Sciatic nerve (tissue), 2 donors: ENCODE measurements around the gene EGFR. TPM values are rescaled to one million over a fixed set of nuclear protein-coding genes. Genes with fewer than 3 reads are reported as not detected.
A peak's percentile ranks its signal among the peaks of the same experiment; 100 is the strongest.

Experiments used
- ATAC-seq: fragments of 200-7000 bp; cut with Tn5 transposase; one replicate; pipeline ENCODE4 v1.9.1; 2020; ENCODE audit warnings: mild to moderate bottlenecking, moderate library complexity
- DNase-seq: peaks from one replicate; pipeline ENCODE4 v3.0.0-alpha.2; 2020; ENCODE audit warnings: low spot score
- intact Hi-C: fragments of 100-400 bp; cut with DNase I; formaldehyde crosslinking; loops from one replicate; pipeline ENCODE4 v1.14.2; 2022
- total RNA-seq: library from RNA; stranded (reverse); fragmentation: NEBNext Ultra II Directional; extraction: Animal tissue kit (Norgen Biotek cat#: 25700); gene quantifications from one replicate; pipeline ENCODE4 v1.2.1, GENCODE V29; 2021
- donor health status: DM: no; HTN: no; CAD: no.
- donor health status: DM: no; HTN: no; CAD: no.

The EGFR gene
- total RNA-seq, 1 donor from 2014 or later, result 125 TPM

DNA sequence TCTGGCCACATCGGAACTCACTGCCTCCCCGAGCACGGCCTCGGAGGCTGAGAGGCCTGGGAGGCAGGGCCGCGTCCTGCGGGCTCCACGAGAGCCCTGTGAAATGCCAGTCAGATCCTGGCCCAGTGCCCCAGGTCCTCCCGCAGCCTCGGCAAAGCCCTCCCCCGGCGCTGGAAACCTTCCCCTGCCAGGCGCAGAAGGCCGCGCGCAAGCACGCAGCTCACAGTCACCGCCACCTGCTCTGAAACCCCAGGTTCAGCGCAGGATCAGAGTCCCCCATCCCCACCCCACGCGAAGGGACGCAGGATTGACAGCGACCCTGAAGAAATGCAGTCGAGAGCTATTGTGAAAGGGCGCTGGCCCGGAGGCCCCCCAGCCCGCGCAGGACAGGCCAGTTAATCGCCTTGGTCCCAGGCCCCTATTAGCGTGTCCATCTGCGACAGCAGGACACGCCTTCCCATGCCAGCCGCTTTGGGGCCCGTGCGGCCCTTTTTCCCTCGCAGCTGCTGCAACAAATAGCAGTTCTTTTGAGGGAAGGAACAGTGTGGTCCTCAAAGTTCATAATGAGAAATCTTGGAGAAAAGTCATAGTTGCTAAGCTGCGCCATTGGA, 13.5 kb upstream of the EGFR start:
- intact Hi-C loops, result no loop called here
- ATAC-seq (no peak), DNase-seq (no peak)

DNA sequence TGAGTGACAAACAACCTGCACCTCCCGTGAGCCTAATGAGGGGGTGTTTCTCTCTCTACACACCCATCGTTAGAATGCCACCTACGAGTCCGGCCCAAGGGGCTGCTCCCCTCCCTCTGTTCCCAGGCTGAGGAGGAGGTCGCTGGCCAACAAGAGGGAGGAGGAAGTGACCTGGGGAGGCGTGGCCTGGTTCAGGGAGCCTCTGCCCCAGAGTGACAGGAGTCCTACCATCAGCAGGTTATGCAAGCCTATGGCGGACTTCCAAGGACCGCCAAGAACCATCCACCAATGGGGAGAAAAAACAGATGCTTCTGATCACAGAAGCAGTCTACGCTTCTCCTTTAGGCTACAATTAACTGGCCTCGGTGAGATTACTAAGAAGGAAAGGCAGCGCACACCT, 12.3 kb upstream of the EGFR start:
- intact Hi-C loops, result no loop called here
- ATAC-seq (no peak), DNase-seq (no peak)

- no peak for DNase-seq
- no peak for ATAC-seq
- intact Hi-C loops, result no loop called here
Measured at GRCh38 chr7:55013851-55014250, 5.0 kb upstream of the EGFR start.

GRCh38 chr7:55016061-55016745, 2.6 kb upstream of the EGFR start:
- no peak for DNase-seq
- intact Hi-C loops, result no loop called here
- ATAC-seq, result no peak

GRCh38 chr7:55016746-55017090, 2.1 kb upstream of the EGFR start:
- ATAC-seq (no peak), DNase-seq (no peak)
- intact Hi-C loops, result no loop called here

DNA sequence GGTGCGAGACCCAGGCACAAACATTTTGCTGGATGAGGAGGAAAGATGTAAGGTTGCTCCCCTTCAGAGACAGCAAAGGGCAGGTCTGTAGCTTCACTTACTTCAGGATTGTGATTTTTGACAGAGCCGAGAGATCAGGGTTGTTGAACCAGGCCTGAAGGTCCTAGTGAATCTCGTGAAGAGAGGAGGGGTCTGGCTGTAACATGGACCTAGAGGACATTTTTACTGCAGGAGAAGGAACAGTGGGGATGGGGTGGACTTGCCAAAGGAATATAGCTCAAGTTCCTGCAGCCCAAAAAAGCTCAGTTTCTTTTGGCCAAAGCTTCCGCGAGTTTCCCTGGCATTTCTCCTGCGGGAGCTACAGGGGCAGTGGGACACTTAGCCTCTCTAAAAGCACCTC, 976 bp upstream of the EGFR start:
- intact Hi-C loops, result no loop called here
- no peak for ATAC-seq

DNA sequence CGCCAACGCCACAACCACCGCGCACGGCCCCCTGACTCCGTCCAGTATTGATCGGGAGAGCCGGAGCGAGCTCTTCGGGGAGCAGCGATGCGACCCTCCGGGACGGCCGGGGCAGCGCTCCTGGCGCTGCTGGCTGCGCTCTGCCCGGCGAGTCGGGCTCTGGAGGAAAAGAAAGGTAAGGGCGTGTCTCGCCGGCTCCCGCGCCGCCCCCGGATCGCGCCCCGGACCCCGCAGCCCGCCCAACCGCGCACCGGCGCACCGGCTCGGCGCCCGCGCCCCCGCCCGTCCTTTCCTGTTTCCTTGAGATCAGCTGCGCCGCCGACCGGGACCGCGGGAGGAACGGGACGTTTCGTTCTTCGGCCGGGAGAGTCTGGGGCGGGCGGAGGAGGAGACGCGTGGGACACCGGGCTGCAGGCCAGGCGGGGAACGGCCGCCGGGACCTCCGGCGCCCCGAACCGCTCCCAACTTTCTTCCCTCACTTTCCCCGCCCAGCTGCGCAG, 424 bp downstream of the EGFR start:
- intact Hi-C loops, result no loop called here
- peak; percentile 0 for ATAC-seq
- no peak for DNase-seq

More for the DNA sequence above, 976 bp upstream of the EGFR start:
- DNase-seq, result no peak

DNA sequence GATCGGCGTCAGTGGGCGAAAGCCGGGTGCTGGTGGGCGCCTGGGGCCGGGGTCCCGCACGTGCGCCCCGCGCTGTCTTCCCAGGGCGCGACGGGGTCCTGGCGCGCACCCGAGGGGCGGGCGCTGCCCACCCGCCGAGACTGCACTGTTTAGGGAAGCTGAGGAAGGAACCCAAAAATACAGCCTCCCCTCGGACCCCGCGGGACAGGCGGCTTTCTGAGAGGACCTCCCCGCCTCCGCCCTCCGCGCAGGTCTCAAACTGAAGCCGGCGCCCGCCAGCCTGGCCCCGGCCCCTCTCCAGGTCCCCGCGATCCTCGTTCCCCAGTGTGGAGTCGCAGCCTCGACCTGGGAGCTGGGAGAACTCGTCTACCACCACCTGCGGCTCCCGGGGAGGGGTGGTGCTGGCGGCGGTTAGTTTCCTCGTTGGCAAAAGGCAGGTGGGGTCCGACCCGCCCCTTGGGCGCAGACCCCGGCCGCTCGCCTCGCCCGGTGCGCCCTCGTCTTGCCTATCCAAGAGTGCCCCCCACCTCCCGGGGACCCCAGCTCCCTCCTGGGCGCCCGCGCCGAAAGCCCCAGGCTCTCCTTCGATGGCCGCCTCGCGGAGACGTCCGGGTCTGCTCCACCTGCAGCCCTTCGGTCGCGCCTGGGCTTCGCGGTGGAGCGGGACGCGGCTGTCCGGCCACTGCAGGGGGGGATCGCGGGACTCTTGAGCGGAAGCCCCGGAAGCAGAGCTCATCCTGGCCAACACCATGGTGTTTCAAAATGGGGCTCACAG, 1.1 kb downstream of the EGFR start:
- peak; percentile 5 for ATAC-seq
- no peak for DNase-seq
- intact Hi-C loops, result no loop called here

- intact Hi-C loops, result no loop called here
Measured at GRCh38 chr7:55020466-55020871, 1.7 kb downstream of the EGFR start.

GRCh38 chr7:55021053-55021452, 2.2 kb downstream of the EGFR start:
- intact Hi-C loops, result no loop called here
- DNase-seq (no peak), ATAC-seq (no peak)

More at GRCh38 chr7:55020466-55020871, 1.7 kb downstream of the EGFR start:
- ATAC-seq (peak; percentile 26), DNase-seq (no peak)

DNA sequence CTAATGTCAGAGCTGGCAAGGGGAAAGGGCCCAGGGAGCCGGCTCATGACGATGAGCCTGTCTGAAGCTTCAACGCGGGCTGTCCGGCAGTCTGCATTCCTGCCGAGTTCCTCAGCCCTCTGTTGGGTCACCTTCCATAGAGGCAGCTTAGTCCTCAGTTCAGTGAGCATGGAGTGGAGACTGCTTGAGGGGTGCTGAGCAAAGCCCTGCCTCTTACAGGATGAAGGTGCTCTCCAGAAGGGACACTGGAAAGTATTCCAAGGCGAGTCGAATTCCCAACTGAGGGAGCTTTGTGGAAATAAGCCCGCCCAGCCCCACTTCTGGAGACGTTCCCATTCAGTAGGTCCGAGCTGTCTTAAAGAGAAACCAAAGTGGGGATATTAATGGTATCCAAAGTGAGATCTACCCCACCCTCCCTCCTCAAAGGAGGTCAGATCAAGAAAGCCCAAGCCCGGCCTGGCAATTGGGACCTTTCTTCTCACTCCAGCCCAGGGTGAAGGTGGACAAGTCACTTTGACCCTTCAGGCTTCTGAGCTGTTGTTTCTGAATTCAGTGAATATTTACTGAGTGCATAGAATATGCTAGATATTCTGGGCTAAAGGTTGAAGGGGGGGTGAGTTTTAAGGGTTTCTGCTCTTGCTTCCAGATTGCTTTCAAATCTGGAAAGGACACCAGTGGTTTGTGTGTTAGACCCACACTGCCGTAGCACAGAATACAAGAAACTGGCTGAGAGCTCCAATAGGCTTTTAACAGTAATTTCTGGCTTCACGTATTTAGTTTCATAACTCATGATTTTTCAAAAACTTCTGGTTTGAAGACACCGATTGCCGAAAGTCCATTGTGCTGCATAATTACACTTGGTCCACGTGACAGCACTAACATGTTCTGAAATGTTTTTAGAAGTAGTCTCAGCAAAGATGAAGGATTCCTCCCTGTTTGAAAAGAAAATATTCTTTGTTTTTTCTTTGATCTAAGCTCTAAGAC, 3.5 kb downstream of the EGFR start:
- intact Hi-C loops, result no loop called here
- DNase-seq, result no peak
- ATAC-seq, result peak; percentile 17

DNA sequence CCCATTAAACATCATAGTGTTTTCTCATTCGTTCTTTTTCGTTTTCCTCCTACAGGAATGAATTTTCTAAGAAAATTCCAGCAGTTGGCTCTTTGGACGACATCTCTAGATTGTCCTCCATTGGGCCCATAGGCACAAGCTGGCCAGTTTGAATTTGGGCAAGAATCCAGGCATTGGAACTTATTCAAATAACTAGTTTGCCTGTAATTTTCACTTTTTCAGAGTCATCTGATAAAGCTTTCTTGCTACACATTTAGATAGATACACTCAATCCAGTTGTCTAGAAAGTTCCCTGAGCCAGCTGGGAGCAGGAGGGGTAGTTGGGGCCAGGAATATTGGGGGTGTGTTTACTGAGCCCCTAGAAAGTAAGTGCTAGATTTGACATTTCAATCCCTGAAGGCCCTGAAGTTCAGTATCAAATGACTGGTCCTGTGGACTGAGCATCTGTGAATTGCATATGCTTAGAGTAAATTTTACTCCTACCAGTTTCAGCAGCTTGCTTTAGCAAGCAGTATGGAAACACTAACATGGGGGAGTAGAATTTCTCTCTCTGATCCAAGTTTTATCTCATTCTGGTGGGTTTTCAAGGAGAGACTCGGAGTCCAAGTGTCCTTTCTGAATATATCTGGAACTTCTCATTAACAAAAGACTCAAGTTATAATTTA, 5.2 kb downstream of the EGFR start:
- intact Hi-C loops, result no loop called here
- ATAC-seq (no peak), DNase-seq (no peak)

GRCh38 chr7:55024776-55025175, 6.0 kb downstream of the EGFR start:
- DNase-seq (no peak), ATAC-seq (no peak)
- intact Hi-C loops, result no loop called here

GRCh38 chr7:55026086-55026790, 7.4 kb downstream of the EGFR start:
- no peak for ATAC-seq
- no peak for DNase-seq
- intact Hi-C loops, result no loop called here

GRCh38 chr7:55026867-55027490, 8.2 kb downstream of the EGFR start:
- peak; percentile 53 for ATAC-seq
- intact Hi-C loops, result no loop called here
- no peak for DNase-seq

- DNase-seq, result no peak
- no peak for ATAC-seq
- intact Hi-C loops, result no loop called here
Measured at GRCh38 chr7:55028011-55028410, 9.2 kb downstream of the EGFR start.

- intact Hi-C loops, result no loop called here
- ATAC-seq (no peak), DNase-seq (no peak)
Measured at GRCh38 chr7:55030314-55030713, 11.5 kb downstream of the EGFR start.

GRCh38 chr7:55031075-55031474, 12.3 kb downstream of the EGFR start:
- ATAC-seq (no peak), DNase-seq (no peak)
- intact Hi-C loops, result no loop called here
